Ishikawa (cell line): Measurements from ENCODE around the gene SLC26A4.

Source experiments
- CEBPB ChIP-seq: IDR thresholded peaks from 2 replicates; pipeline ENCODE4 v1.6.1; 2012
- CREB1 ChIP-seq: IDR thresholded peaks from 2 replicates; pipeline ENCODE4 v1.6.1; 2012; ENCODE audit warnings: low read depth
- EGR1 ChIP-seq: IDR thresholded peaks from 2 replicates; pipeline ENCODE4 v1.6.1; 2012
- EP300 ChIP-seq: IDR thresholded peaks from 2 replicates; pipeline ENCODE4 v1.6.1; 2012; ENCODE audit warnings: borderline replicate concordance
- FOXM1 ChIP-seq: IDR thresholded peaks from 2 replicates; pipeline ENCODE4 v1.6.1; 2012; ENCODE audit warnings: low read depth, borderline replicate concordance
- NFIC ChIP-seq: IDR thresholded peaks from 2 replicates; pipeline ENCODE4 v1.6.1; 2012
- RAD21 ChIP-seq: IDR thresholded peaks from 2 replicates; pipeline ENCODE4 v1.6.1; 2012; ENCODE audit warnings: low read depth
- TAF1 ChIP-seq: IDR thresholded peaks from 2 replicates; pipeline ENCODE4 v1.6.1; 2012; ENCODE audit warnings: low read depth, mild to moderate bottlenecking
- TCF12 ChIP-seq: IDR thresholded peaks from 2 replicates; pipeline ENCODE4 v1.6.1; 2012; ENCODE audit warnings: low read depth
- TEAD4 ChIP-seq: IDR thresholded peaks from 2 replicates; pipeline ENCODE4 v1.6.1; 2012
- YY1 ChIP-seq: IDR thresholded peaks from 2 replicates; pipeline ENCODE4 v1.6.1; 2012; ENCODE audit warnings: low read depth
- ZBTB7A ChIP-seq: IDR thresholded peaks from 2 replicates; pipeline ENCODE4 v1.6.1; 2012; ENCODE audit warnings: low read depth
- TF ChIP-seq, protein P1 (sequence below): IDR thresholded peaks from 2 replicates; pipeline ENCODE4 v1.6.1; 2012
- TF ChIP-seq, protein P2 (sequence below): IDR thresholded peaks from 2 replicates; pipeline ENCODE4 v1.6.1; 2012
- TF ChIP-seq, protein P3 (sequence below): IDR thresholded peaks from 2 replicates; pipeline ENCODE4 v1.6.1; 2012; ENCODE audit warnings: low read depth, mild to moderate bottlenecking

SLC26A4 gene

DNA sequence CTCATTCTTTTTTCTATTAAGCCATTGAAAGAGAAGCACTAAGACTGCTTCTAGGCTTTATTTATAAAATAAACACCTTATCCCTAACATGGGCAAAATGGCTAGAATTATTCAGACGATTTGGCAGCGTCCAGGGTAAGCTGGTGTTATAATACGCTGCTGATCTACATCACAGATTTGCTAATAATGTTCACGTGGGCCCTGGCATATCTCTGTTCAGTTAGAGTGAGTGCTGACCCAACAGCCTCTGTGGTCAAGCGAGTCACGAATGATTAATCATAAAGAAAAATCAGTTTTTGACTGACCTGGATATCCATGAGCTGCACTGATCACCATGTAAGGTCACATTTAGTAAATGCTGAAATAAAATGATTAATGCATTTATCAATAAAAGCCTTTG, 54.9 kb downstream of the SLC26A4 start:
- TF ChIP-seq TEAD4 (no peak), RAD21 (no peak), YY1 (no peak), EGR1 (no peak), TAF1 (no peak)
- TF ChIP-seq, protein P1, sequence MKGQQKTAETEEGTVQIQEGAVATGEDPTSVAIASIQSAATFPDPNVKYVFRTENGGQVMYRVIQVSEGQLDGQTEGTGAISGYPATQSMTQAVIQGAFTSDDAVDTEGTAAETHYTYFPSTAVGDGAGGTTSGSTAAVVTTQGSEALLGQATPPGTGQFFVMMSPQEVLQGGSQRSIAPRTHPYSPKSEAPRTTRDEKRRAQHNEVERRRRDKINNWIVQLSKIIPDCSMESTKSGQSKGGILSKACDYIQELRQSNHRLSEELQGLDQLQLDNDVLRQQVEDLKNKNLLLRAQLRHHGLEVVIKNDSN, result no peak

DNA sequence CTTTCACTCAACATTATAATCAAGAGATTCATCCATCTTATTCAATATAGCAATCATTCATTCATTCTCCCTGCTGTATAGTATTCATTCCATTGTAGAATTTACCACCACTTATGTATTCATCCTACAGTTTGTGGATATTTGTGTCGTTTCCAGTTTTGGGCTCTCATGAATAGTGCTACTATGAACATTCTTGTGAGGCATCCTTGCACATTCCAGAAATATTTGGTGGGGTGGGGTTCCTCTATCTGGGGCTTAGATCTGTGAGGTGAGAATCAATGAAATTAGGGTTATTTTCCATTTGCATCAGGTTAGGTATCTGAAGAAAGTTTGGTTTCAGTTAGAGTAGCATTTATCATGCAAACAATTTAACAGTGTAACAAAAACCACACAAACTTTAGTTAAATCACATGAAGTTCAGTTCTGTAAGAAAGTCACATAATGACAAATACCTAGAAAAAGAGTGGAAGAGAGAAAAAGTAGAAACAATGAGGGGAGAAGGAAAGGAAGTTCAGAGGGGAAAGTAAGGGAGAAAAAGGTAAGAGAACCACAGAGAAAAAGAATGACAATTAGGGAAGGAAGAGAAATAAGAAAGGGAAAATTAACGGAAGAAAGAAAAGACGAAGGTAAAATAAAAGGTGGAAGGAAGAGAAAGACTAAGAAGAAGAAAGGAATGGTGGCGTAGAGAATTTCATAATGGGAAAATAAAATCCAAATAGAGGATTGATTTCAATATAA, 58.0 kb downstream of the SLC26A4 start:
- no peak for TF ChIP-seq FOXM1
- TF ChIP-seq YY1, result no peak
- no peak for TF ChIP-seq EP300
- TF ChIP-seq ZBTB7A, result no peak
- TF ChIP-seq CREB1, result no peak
- TF ChIP-seq RAD21, result no peak
- TF ChIP-seq CEBPB, result no peak
- TF ChIP-seq, protein P2, sequence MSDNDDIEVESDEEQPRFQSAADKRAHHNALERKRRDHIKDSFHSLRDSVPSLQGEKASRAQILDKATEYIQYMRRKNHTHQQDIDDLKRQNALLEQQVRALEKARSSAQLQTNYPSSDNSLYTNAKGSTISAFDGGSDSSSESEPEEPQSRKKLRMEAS, result no peak
- no peak for TF ChIP-seq TEAD4

DNA sequence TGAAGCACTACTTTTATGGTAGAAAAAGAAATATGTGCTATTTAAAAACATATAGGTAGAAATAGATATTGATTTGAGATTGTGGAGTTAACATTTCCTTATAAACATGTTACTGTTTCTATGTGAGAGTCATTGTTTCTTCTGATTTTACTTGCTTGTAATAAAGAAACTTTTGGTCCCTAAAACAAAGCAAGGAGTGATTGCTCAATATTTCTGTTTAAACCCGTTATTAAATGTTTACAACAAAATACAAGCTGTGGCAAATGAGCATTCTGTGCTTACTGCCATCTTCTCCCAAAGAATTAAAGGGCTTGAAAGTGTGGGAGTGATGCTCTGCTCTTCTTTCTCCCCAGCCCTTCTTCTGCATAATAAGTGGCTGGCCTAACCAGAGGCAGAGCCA, 60.7 kb downstream of the SLC26A4 start:
- TF ChIP-seq CEBPB (no peak), ZBTB7A (no peak), TAF1 (no peak), YY1 (no peak), CREB1 (no peak), EGR1 (no peak), FOXM1 (no peak), EP300 (no peak), TEAD4 (no peak), TCF12 (no peak), RAD21 (no peak), NFIC (no peak)
- TF ChIP-seq, protein P1, result no peak
- TF ChIP-seq, protein P3, sequence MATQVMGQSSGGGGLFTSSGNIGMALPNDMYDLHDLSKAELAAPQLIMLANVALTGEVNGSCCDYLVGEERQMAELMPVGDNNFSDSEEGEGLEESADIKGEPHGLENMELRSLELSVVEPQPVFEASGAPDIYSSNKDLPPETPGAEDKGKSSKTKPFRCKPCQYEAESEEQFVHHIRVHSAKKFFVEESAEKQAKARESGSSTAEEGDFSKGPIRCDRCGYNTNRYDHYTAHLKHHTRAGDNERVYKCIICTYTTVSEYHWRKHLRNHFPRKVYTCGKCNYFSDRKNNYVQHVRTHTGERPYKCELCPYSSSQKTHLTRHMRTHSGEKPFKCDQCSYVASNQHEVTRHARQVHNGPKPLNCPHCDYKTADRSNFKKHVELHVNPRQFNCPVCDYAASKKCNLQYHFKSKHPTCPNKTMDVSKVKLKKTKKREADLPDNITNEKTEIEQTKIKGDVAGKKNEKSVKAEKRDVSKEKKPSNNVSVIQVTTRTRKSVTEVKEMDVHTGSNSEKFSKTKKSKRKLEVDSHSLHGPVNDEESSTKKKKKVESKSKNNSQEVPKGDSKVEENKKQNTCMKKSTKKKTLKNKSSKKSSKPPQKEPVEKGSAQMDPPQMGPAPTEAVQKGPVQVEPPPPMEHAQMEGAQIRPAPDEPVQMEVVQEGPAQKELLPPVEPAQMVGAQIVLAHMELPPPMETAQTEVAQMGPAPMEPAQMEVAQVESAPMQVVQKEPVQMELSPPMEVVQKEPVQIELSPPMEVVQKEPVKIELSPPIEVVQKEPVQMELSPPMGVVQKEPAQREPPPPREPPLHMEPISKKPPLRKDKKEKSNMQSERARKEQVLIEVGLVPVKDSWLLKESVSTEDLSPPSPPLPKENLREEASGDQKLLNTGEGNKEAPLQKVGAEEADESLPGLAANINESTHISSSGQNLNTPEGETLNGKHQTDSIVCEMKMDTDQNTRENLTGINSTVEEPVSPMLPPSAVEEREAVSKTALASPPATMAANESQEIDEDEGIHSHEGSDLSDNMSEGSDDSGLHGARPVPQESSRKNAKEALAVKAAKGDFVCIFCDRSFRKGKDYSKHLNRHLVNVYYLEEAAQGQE, result no peak
- TF ChIP-seq, protein P2, result no peak

DNA sequence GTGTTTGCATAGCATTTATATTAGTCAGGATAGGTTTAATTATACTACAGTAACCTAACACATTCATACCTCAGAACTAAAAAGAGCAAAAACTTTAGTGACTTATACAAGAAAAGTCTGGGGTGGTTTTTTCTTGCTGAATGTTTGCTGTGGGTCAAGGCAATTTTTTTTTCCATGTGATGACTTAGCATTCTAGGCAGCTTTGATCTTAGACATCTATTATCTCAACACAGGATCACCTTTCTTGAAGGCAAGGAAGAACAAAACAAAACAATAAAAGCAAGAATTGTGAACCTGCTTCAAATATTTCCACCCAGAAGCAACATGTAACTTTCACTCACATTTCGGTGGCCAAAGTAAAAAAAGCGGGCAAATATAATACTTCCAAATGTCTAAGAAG, 62.6 kb downstream of the SLC26A4 start:
- TF ChIP-seq, protein P1, result no peak
- TF ChIP-seq ZBTB7A (no peak), TAF1 (no peak), NFIC (no peak)

DNA sequence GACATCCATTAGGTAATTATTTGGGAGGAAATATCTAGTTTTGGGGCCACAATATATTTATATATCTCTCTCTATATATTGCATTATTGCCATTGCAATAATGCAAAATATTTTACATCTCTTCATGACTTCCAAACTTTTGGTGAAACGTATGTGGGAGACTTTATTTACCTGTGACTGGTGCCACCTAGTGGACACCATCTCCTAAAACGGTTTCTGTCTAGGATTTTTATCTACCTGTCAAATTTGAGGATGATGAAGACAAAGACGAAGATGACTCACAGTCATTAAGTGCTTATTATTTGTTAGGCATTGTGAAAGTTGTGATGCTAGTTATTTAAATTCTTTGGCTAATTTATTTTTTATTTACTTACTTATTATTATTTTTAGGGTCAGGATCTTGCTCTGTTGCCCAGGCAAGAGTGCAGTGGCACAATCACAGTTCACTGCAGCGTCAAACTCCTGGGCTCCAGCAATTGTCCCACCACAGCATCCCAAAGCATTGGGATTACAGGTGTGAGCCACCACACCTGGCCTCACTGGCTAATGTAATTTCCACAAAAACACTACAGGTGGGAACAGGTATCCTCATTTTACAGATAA, 64.6 kb downstream of the SLC26A4 start:
- TF ChIP-seq ZBTB7A, result no peak
- peak; percentile 76 for TF ChIP-seq RAD21

DNA sequence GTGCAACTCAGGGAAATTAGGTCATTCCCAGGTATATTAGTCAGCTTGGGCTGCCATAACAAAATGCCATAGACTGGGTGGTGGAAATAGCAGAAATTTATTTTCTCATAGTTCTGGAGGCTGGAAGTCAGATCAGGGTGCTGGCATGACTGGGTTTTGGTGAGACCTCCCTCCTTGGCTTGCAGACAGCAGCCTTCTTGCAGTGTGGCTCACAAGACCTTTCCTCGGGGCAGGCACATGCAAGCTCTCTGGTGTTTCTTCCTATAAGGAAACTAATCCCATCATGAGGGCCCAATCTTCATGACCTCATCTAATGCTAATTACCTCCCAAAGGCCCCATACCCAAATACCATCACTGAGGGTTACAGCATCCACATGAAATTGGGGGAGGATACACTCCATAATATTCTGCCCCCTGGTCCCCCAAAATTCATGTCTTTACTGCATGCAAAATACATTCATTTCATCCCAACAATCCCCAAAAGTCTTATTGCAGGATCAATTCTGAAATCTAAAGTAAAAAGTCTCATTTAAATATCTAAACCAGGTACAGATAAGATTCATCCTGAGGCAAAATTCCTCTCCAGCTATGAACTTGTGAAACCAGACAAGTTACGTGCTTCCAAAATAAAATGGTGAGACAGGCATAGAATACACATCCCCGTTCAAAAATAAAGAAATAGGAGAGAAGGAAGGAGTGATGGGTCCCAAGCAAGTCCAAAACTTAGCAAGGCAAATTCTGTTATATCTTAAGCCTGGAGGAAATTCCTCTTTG, 65.9 kb downstream of the SLC26A4 start:
- TF ChIP-seq CEBPB, result no peak
- no peak for TF ChIP-seq YY1
- TF ChIP-seq TCF12, result no peak
- TF ChIP-seq, protein P3, result no peak
- TF ChIP-seq FOXM1, result no peak
- no peak for TF ChIP-seq TEAD4
- TF ChIP-seq, protein P1, result no peak
